HG03565 (cell line): Measurements from ENCODE around the gene STAT1.
A peak's percentile ranks its signal among the peaks of the same experiment; 100 is the strongest.
"Not testable (repeated sequence)": the region's sequence is repeated elsewhere in the genome, so short reads cannot be mapped to it uniquely, and the experiment has no call there.

ENCODE experiments used
- ATAC-seq: cut with Tn5 transposase; IDR thresholded peaks from one replicate; pipeline ENCODE4 v1.9.1; 2021; ENCODE audit warnings: mild to moderate bottlenecking, moderate library complexity; ENCODE audit not compliant: unreplicated experiment

Gene STAT1

DNA sequence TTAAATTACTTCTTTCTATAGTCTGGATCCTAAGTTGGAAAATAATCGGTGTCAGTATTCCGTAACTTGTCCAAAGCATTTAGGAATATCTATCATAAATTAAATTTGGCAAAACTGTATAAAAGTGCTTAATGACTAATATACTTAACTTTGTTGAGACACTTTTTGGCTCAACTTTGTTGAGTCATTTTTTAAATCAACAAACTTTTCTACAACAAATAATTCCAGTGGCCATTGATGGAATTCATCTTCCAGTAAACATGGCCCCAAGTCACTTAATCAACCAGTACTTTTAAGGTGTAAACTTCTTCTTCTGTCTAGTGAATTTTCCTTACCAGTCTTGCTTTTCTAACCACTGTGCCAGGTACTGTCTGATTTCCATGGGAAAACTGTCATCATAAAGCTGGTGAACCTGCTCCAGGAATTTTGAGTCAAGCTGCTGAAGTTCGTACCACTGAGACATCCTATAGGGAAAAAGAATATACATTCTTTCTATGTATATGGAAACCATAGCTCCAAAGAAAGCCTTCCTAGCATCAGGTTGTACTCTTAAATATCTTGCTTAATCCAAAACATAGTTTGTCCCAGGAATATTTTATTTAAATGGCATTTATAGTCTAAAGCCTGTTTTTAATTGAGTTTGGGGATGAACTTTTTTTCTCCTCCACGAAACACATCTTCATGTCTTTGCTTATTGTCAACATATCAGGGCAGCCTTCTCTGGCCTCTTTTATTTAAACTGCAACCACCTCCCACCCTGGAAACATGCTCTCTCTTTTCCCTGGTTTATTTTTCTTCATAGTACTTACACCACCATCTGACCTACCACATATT, 4.2 kb downstream of the STAT1 start:
- no peak for ATAC-seq

DNA sequence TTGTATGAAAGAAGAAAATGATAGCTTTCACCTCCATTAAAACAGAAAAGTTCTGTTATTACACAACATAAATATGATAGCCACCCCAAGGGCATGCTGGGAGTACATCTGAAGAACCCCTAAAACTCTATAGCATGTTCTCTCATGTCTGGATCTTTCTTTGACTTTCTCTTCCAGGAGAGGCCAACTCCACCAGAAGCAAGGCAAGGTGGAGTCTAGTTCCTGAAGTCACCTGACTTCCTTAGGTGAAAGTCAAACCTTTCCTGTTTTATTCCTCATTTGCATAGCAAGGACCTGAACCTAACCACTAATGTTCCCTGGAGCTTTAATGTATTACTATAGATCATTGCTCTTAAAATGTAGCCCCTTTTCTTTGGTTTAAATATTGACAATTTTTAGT, 5.7 kb downstream of the STAT1 start:
- ATAC-seq, result no peak

DNA sequence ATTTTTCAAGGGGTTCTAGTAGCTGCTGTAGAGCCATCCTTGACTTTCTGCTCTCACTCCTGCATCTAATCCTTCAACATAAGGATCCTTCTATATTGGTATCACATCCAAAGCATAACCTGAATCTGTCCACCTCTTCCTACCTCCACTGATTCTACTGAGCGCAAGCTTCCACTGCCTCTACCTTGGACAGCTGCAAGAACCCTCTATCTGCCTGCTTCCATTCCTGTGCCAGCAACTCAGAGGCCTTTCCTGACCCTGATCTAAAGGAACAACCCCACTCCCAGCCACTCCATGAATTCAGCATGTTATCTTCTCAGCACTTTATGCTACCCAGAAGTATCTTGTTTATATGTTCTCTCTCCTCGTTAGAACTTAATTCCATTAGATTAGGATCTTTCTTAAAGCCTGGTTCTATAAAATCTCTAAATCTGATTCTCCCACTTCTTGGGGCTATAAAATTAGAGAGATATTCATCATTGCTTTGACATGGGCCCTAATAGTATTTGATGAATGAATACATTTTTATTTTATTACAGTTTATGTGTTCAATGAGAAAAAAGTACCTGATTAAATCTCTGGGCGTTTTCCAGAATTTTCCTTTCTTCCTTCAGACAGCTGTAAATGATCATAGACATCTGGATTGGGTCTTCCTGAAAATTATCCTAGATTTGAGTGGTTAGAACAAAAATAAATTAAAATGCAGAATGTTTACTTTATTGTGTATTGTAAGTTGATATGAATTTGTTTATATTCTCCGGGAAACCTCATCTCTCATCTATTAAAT, 6.8 kb downstream of the STAT1 start:
- no peak for ATAC-seq

DNA sequence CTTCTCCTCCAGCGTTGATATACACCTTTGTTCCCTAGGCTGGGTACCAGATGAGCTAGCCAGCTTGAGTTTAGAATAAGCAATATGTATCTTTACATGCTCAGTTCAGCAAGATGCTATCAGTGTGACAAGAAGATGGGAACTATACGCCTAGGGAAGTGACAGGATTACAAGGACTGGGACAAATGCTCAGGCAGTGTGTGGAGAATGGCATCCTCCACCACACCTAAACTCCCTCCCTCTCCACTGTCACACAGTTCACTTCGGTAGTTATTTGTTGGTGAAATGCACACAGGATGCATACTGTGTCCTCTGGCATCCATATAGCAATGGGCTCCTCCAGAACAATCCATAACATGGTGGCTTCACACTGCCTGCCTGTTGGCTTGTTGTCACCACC, 7.7 kb downstream of the STAT1 start:
- ATAC-seq, result no peak

DNA sequence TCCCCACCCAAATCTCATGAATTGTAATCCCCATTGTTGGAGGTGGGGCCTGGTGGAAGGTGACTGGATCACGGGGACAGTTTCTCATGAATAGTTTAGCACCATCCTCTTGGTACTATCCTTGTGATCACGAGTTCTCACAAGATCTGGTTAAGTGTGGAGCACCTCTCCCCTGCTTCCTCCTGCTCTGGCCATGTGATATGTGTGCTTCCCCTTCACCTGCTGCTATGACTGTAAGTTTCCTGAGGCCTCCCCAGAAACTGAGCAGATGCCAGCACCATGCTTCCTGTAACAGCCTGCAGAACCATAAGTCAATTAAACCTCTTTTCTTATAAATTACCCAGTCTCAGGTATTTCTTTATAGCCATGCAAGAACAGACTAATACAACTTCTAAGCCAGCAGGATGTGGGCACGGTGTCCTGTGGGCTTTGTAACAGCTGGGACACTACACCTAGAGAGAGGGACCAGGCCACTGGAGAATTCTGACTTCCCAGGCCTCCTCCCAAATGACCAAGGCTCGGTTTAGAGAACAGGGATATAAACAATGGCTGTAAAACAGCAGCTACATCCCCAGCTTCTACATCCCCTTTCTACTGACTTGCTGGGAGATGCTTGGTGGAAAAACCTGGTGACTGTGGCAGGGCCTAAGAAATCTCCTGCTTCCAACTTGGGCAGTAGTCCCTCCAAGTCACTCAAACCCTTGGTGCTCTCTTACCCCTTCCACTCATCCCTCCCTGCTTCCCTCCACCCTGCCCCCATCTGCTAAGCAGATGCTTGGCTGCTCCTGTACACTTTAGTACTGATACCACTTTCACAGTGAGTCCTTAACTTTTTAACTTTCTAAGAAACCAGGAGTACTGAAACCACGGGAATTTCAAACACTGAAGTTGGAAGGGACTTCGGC, 10.3 kb downstream of the STAT1 start:
- ATAC-seq, result no peak

DNA sequence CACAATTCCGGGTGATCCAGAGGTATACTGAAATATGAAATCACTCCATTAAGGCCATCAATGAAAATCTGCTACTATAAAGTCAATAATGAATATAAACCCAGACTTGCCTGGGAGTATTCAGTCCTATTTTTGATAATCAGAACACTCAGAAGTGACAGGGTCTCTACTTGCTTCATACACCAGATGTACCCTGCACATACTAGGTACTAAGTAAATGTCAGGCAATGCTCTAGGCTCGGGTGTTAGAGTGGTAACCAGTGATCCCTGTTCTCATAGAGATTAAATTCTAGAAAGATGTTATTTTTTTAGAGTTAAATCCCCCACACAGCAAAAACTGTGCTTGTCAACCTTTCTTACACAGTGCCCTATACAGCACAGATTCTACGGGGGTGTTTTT, 12.3 kb downstream of the STAT1 start:
- ATAC-seq, result no peak

DNA sequence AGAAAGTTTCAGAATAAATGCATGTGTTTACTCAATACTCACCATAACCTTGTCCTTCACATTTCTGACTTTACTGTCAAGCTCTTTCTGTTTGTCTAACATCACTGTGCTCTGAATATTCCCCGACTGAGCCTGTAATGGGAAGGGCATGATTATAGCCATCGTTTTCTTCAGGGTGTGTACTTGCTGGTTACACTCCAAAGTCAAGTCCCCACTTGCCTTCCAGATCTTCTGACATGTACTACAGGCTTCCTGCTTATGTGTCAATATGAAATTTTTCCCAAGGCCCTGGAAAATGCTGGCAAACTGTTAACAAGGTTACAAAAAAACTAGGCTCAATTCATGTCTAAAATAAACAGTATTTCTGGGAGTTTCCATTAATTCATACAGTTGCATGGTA, 12.9 kb downstream of the STAT1 start:
- ATAC-seq, result no peak

DNA sequence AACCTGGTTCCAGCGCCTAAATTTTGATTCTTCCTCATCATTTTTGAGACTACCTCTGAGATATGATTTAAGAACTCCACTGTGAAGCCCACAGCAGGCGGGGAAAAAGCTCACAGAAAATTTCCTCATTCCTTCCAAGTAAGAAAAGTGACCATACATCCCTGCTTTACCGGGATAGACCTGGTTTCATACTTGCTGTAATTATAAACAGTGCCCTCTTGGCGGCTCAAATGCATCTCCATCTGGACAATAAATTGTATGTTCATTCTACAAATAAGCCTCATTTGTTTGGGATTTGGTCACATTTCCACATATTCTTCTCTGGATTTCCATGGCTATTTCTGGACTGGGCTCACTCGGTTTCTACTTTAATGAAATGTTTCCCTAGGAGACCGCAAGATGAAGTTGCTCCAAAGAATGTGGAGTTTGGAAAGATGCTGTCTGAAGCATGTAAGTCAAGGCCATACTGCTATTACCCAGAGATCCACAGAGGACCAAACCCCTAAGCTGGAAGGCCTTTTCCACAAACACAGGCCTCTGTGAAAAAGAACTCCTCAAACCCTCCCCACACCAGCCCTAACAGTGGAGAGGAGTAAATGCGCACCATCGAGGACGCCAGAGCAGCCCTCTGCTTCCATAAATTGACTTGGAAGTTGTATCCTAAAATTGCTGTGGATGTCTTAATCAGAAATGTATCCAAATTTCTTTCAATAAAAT, 13.9 kb downstream of the STAT1 start:
- ATAC-seq, result no peak

DNA sequence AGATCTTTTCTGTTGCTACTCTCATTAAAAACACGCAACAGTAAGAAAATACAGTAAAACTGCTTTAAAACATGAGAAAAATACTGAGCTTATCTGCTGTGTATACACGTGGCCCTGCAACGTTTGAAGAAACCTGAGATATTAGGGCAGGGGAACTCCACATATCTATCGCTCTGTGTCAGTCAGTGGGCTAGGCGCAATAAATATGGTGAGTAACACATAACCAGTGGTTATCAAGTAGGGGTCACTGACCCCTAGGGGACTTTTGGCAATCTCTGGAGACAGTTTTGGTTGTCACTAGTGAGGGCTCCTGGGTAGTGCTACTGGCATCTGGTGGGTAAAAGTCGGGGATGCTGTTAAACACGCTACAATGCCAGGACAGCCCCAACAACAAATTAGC, 14.9 kb downstream of the STAT1 start:
- ATAC-seq, result no peak

DNA sequence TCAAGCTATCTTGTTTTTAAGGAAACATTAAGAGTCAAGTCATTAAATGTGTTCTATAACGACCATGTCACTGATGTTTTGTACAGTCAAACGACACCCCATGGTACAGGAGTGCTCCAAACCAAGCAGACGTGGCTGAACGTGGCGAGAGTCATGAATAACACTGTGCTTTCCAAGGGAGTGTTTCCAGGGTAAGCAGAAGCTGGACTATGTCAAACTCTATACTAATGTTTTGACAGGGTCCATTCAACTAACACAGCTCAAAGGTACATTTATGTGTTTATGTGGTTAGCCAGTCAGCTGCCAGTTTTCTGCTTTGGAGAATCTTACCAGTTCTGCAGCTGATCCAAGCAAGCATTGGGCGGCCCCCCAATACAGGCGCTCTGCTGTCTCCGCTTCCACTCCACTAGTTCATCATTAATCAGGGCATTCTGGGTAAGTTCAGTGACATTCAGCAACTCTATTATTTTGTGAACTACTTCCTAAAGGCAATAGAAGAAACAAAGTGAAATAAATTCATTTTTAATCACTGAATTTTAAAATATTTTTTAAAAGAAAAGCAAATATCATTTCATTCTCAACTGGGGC, 16.4 kb downstream of the STAT1 start:
- no peak for ATAC-seq

DNA sequence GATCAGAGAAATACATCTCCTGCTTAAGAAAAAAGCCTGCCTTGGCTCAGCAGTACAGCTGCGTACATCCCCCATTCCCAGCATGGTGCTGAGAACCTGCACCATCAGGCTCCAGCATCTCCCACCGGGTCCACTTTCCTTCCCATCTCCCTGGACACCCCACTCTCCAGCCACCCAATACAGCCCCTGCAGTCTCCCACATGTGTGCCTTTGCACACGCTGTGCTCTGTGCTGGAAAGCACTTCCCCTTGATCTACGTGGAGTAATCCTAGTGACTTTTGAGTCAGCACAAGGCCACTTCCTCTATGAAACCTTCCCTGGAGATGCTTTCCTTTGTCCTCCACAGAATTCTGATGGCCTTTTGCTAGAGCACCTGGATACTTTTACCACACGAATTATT, 17.0 kb downstream of the STAT1 start:
- no peak for ATAC-seq

DNA sequence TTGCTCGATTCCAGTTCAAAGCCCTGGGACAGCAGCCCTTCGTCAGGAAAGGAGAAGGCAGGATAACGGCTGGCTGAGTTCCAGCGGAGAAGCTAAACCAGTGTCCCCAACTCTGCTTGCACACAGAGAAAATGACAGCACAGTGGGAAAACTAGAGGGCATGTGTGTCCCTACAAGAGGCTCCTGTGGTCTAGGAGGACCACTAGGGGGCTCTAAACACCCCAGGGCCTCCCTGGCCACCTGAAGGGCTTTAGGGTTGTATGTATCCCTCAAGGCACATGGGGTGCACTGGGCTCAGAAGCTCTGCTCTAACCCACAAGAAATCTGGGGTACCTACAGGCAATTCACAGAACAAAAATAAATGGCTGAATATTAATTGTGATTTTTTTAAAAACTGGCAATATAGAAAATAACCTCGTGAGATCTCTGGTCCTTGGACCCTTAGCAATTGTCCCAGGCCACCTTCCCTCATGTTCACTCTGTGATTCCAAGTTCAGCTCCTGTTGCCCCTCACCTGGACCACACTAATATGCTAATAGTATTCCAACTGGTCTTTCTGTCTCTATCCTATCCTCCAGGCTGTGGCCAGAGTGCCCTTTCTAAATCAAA, 17.5 kb downstream of the STAT1 start:
- peak; percentile 50 for ATAC-seq

DNA sequence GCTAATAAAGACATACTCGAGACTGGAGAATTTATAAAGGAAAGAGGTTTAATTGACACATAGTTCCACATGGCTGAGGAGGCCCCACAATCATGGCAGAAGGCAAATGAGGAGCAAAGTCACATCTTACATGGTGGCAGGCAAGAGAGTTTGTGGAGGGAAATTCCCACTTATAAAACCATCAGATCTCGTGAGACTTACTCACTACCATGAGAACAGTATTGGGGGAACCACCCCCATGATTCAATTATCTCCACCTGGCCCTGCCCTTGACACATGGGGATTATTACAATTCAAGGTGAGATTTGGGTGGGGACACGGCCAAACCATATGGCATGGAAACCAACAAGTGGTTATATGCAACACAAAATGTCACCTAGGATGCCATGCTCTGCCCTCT, 18.7 kb downstream of the STAT1 start:
- not testable (repeated sequence) for ATAC-seq

DNA sequence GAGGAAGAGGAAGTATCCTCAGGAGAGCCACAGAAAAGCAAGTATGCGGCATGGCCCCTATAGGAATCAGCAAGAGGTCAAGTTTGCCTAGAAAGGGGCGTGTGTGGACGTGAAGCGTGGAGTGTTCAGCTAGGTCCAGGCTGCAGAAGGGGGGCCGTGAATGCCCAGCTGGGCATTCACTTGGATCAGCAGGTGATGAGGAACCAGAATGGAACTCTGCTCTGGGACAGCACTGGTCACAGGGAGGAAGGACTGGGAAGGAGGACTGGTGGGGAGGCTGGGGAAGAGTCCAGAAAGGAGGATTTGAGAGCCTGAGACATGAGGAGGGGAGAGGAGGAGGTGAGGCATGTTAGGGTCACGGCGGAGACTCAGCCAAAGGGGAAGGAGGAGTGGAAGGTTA, 19.8 kb downstream of the STAT1 start:
- no peak for ATAC-seq

DNA sequence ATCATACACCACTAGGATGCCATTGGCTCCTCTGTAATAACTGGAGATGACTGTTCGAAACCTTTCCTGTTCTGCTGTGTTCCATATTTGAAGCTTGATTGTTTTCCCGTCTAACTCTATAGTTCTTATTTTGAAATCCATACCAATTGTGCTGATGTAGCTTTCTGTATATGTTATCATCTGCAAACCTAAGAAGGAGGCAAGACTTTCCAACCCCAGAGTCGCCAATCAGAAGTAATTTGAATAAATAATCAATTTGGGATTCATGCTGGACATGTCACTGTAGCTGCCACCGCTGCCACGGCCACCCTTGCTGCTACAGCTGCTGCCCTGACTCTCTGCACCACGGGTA, 20.7 kb downstream of the STAT1 start:
- no peak for ATAC-seq

DNA sequence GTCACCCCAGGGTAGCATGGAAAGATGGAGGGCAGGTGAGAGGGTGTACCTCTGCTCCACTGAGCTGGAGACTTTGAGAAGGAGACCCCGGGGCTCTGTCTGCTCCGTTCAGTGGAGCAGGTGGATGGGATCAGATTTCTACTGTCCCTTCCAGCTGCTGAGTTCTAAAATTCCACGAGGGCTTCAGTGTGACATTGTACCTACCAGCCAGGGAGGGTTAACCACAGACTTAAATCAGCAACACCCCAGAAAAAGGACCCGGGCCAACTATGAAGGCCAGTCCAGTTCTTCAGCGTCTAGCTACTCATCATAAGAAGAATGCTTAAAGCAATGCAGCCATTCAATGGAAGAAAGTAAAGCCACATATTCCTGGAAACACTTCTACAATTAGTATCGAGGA, 23.8 kb downstream of the STAT1 start:
- ATAC-seq, result no peak

DNA sequence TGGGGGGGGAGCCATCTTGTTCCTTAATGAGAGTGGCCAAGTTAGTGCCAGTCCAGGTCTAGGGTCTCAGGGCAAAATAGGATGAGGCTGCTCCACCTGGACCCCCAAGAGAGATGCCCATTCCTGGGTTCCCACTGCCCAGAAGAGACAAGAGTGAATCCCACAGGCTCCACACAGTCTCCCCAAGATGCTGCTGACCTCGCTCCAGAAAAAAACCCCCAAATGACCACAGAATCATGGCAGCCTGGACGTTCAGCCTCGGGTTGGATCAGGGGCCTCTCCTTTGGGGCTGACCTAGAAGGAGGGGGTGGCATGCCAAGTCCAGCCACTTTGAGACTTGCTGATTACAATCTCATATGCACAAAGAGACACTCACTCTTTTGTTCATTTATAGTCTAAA, 25.1 kb downstream of the STAT1 start:
- no peak for ATAC-seq

DNA sequence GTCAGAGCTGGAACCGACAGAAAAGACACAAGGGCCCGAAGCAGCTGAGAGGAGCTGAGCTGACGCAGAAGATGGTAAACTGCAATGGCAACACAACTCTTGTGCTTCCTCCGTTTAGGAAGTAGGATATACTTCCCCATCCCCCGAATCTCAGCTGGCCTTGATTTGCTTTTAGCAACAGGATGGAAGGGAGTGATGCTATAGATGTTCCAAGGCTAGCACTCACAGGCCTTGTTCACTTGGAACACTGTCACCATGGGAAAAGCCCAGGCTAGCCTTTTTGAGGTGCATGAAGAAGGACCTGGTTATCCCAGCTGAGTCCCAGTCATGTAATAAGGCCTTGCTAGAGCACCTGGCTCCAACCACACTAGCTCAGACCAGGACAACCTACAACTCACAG, 26.0 kb downstream of the STAT1 start:
- no peak for ATAC-seq

DNA sequence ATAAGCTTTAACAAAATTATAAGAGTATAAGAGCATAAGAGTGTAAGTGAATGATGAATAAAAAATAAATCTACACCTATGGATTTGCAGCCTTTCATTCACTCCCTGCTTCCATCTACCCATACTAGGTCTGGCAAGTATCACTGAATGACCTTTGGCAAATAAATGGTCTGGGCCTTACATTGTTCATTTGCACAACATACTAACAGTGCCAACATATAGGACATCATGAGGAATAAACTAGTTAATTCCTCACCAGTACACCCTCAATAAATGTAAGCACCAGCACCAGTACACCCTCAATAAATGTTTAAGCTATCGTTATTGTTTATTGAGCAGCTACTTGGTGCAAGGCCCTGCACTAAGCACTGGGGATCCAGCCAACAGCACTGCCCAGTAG, 26.9 kb downstream of the STAT1 start:
- ATAC-seq, result no peak
